ENCODE results near the gene SLC7A6.

Gene SLC7A6

GRCh38 chr16:68234188-68235107, 29.9 kb upstream of the SLC7A6 start:
- FAIRE-seq (no peak), DNase-seq (ENCODE audit: extremely low spot score, insufficient read length, low read depth) (no peak)

- DNase-seq (ENCODE audit: extremely low spot score, insufficient read length, low read depth) (no peak), FAIRE-seq (no peak)
Measured at GRCh38 chr16:68235108-68235886, 29.0 kb upstream of the SLC7A6 start.

GRCh38 chr16:68235887-68236136, 28.5 kb upstream of the SLC7A6 start, which contains the start of gene ESRP2:
Gene ESRP2, minus strand, starts transcription at chr16:68236127. Its CDS starts 82 bp downstream, at chr16:68236045.
- FAIRE-seq (no peak), DNase-seq (ENCODE audit: extremely low spot score, insufficient read length, low read depth) (no peak)

DNA sequence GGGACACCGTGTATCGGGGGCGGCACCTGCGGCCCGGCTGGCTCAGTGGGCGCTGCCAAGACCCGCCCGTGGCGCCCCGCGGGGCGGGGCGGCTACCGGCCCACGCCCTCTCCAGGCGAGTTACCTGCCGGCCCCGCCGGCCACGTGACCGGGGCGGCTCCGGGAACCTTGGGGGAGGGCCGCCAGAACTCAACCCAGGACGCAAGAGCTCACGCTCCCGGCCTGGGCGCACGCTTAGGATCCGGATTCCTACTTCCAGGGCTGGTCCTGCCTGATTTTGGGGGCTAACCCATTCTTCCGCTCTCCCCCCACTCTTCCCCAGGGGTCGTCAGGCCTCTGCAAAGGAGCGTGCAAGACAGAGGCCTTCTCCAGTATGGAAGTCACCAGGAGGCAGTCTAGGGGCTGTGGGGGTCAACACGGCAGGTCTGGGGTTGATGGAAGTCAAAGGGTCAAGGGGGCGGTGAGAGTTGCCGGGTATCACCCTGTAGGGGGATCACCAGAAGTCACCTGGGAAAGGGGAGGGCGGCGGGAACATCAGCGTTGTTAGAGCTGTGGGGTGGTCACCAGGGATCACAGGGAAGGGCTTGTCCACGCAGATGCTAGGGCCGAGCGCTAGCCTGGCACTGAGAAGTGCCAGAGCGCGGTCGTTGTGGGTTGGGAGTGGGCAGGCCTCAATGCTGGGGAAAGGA, 28.0 kb upstream of the SLC7A6 start:
- DNase-seq (ENCODE audit: extremely low spot score, insufficient read length, low read depth) = no peak

GRCh38 chr16:68236826-68237242, 27.5 kb upstream of the SLC7A6 start:
- no peak for DNase-seq (ENCODE audit: extremely low spot score, insufficient read length, low read depth)
- no peak for FAIRE-seq

More for the DNA sequence above, 28.0 kb upstream of the SLC7A6 start:
- peak; percentile 18 for FAIRE-seq

- DNase-seq (ENCODE audit: extremely low spot score, insufficient read length, low read depth) = peak; percentile 95
- peak; percentile 98 for FAIRE-seq
Measured at GRCh38 chr16:68237243-68238028, 26.9 kb upstream of the SLC7A6 start.

DNA sequence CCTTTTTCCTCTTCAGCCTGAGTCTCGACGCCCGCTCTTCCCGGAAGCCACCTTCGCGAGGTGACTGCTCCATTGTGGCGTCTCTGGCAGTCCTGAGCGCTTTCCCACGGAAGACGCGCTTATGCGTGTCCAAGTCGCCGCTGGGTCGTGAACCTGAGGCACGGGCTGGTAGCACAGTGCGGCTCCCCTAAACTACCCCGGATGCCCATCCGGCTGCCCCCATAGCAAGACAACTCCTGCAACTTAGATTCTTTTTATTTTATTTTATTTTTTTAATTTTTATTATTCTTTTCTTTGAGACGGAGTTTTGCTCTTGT, 26.3 kb upstream of the SLC7A6 start:
- no peak for FAIRE-seq
- no peak for DNase-seq (ENCODE audit: extremely low spot score, insufficient read length, low read depth)

DNA sequence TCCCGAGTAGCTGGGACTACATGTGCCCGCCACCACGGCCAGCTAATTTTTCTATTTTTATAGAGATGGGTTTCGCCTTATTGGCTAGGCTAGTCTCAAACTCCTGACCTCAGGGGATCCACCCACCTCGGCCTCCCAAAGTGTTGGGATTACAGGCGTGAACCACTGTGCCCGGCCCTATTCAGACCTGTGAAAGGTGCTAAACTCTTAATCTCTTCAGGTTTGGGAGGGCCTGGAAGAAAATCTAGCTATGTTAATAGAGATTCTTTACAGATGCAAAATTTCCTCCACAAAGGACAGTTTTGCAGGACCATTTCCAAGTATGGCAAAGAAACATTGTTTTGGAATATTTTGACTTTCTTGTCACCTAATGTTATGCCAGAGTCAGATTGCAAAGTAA, 22.2 kb upstream of the SLC7A6 start:
- DNase-seq (ENCODE audit: extremely low spot score, insufficient read length, low read depth) (no peak), FAIRE-seq (no peak)

DNA sequence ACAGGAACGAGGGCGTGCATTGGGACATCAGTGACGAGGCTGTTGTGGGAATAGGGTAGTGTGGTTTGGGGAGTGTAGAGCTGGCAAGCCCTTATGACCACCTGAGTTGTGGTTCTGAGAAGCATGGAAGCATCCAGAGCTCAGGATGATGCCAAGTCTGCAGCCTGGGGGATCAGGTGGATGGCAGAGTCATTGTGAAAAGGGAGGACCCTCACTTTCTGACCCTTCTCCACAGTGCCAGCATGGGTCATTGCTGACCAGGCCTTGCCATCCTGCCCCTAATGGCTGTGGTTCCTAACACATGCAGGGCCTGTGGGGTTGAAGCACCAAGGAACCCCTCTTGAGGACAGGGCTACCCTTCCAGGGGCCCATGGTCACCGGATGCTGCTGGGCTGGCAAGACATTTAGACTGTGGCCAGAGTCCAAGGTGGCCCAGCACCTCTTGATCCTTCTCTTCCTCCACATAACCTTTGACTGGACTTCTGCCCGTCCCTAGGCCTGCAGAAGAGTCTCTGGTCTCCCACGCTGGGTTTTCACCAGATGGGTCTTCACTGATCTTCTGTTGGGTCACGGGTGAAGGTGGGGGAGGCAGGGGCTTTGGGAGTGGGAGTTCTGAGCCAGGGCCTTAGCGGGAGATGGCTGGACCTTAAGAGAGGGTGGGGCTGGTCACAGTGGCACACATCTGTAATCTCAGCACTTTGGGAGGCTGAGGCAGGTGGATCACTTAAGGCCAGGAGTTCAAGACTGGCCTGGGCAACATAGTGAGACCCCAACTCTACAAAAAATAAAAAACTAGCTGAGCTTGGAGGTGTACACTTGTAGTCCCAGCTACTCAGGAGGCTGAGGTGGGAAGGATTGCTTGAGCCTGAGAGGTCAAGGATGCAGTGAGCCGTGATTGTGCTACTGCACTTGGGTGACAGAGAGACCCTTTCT, 21.1 kb upstream of the SLC7A6 start:
- FAIRE-seq (no peak), DNase-seq (ENCODE audit: extremely low spot score, insufficient read length, low read depth) (no peak)

DNA sequence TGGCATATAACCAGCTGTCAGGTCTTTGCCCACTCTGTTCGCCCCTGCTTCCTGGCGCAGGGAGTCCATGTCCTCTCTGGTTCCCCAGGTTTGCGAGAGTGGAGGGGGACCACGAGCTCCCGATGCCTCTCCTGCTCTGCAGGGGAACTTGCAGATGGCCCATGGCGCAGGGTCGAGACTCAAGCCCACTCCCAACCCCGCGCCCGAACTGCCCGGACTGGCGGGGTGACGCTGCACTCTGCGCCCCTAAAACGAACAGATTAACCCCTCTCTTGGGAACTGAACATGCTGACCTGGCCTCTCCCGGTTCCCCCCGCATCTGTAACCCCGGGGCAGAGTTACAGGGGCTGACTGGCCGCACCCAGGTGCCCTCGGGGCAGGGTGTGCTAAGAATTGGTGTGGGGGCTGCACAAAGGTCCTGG, 19.8 kb upstream of the SLC7A6 start:
- no peak for FAIRE-seq
- DNase-seq (ENCODE audit: extremely low spot score, insufficient read length, low read depth) = no peak

GRCh38 chr16:68244903-68245853, 19.1 kb upstream of the SLC7A6 start, which contains the start of gene PLA2G15:
Gene PLA2G15, plus strand, starts transcription at chr16:68245373. Its CDS starts 54 bp downstream, at chr16:68245427.
- FAIRE-seq = peak; percentile 92
- peak; percentile 94 for DNase-seq (ENCODE audit: extremely low spot score, insufficient read length, low read depth)

DNA sequence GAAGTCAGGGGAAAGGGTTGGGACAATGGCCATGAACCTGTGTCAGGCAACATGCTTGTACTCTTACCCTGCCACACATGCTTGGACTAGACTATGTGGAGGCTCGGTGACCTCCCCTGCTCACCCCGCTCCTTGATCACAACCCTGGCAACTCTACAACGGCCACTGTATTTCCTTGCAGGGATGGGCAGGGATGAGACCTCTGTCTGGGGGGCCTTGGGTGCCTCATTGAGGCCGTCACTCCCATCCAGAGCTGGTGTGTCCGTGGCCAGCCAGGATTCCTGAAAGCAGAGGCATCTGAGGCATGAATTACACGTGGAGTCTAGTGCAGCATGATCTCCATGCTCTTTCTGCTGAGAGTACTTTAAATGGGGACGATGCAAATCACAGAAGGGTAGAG, 18.2 kb upstream of the SLC7A6 start:
- DNase-seq (ENCODE audit: extremely low spot score, insufficient read length, low read depth) (no peak), FAIRE-seq (no peak)

DNA sequence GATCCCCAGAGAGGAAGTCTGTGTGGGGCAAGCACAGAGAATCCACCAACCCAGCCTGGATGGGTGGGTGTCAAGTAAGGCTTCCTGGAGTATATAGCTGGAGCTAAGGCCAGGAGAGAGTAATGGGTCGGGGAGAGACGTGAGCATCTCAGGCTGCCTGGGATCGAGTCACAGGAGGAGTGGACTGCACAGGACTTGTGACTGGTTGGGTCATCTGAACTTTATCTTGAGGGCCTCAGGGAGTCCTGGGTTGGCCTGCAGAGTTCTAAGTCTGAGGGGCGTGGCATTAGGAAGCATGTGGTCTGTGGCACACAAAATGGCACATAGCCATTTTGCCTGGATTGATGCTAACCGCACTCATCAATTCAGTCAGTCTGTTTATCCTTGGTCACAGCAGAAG, 17.7 kb upstream of the SLC7A6 start:
- no peak for DNase-seq (ENCODE audit: extremely low spot score, insufficient read length, low read depth)
- FAIRE-seq = no peak

- DNase-seq (ENCODE audit: extremely low spot score, insufficient read length, low read depth) = no peak
- no peak for FAIRE-seq
Measured at GRCh38 chr16:68247400-68247799, 16.9 kb upstream of the SLC7A6 start.

- DNase-seq (ENCODE audit: extremely low spot score, insufficient read length, low read depth) = no peak
- no peak for FAIRE-seq
Measured at GRCh38 chr16:68247932-68248331, 16.4 kb upstream of the SLC7A6 start.

- FAIRE-seq = no peak
- DNase-seq (ENCODE audit: extremely low spot score, insufficient read length, low read depth) = no peak
Measured at GRCh38 chr16:68249371-68249770, 15.0 kb upstream of the SLC7A6 start.

- FAIRE-seq (no peak), DNase-seq (ENCODE audit: extremely low spot score, insufficient read length, low read depth) (no peak)
Measured at GRCh38 chr16:68250951-68251350, 13.4 kb upstream of the SLC7A6 start.

DNA sequence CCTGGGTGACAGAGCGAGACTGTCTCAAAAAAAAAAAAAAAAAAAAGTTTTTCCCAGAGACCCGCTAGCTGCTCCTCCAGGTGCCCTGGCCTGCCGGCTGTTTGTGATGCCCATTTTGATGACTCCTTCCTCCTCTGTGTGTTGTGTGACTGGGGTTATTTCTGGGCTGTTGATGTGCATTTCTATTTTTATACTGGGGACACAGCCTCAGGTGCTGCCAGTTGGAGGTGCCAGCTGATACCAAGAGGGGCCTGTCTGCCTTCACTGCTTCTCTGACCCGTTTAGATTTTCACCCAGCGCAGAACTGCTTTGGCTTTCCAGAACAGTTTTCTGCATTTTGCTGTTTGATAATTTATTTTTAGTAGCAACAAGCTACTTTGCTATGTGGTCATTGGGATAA, 12.5 kb upstream of the SLC7A6 start:
- DNase-seq (ENCODE audit: extremely low spot score, insufficient read length, low read depth) (no peak), FAIRE-seq (no peak)
